Naive thymus-derived CD4-positive, alpha-beta T cell (primary cell): ENCODE data around the gene ROBO1. TPM values are rescaled to one million over a fixed set of nuclear protein-coding genes. Genes with fewer than 3 reads are reported as not detected.

Source experiments
- ATAC-seq: fragments of 150-1000 bp; cut with Tn5 transposase; 2 replicates; pipeline ENCODE4 v1.10.0; 2021; ENCODE audit warnings: mild to moderate bottlenecking, moderate library complexity
- CTCF ChIA-PET: fragments of 350-600 bp; sonication (Branson Sonifier 250); formaldehyde crosslinking; loops from one replicate; lab custom pipeline; 2021; ENCODE audit warnings: antibody characterized with exemption; lab: Charles Lee
- POLR2A ChIA-PET: fragments of 350-600 bp; sonication (Branson Sonifier 250); formaldehyde crosslinking; loops from one replicate; lab custom pipeline; 2021; ENCODE audit warnings: antibody characterized with exemption, inconsistent platforms; lab: Charles Lee
- DNase-seq, 9 donors: peaks; one replicate each; pipeline versions ENCODE4 v3.0.0 to v3.0.0-alpha.2; 2020 to 2022; ENCODE audit warnings: mixed read lengths in 1 of 9
- H3K27ac ChIP-seq: one replicate; pipeline ENCODE4 v1.7.0; 2013; ENCODE audit warnings: mild to moderate bottlenecking, low read depth, low read length, moderate library complexity
- H3K27me3 ChIP-seq, 2 donors: one replicate each; pipeline ENCODE4 v1.7.0; 2013; ENCODE audit warnings: low read length in 2 of 2, mild to moderate bottlenecking in 2 of 2, moderate library complexity in 2 of 2; ENCODE audit not compliant: control insufficient read depth in 2 of 2, insufficient read depth in 2 of 2
- H3K36me3 ChIP-seq, 3 experiments: 1 replicate in 2 of 3; 2 replicates in 1 of 3; pipeline ENCODE4 v1.7.0; 2013; ENCODE audit warnings: low read length in 3 of 3, mild to moderate bottlenecking in 3 of 3, moderate library complexity in 1 of 3; ENCODE audit not compliant: insufficient read depth in 3 of 3, control insufficient read depth in 2 of 3
- H3K4me1 ChIP-seq, 2 donors: one replicate each; pipeline ENCODE4 v1.7.0; 2013; ENCODE audit warnings: low read length in 2 of 2, mild to moderate bottlenecking in 2 of 2, moderate library complexity in 1 of 2; ENCODE audit not compliant: control insufficient read depth in 2 of 2, insufficient read depth in 2 of 2
- H3K4me3 ChIP-seq: 2 replicates; pipeline ENCODE4 v1.7.0; 2013; ENCODE audit warnings: mild to moderate bottlenecking, low read length
- H3K9me3 ChIP-seq, 3 experiments: 1 replicate in 2 of 3; 2 replicates in 1 of 3; pipeline ENCODE4 v1.7.0; 2013; ENCODE audit warnings: low read length in 3 of 3; ENCODE audit not compliant: control insufficient read depth in 2 of 3
- H3K27ac Mint-ChIP-seq, 9 donors: one replicate each; pipeline ENCODE4 v1.8.0; 2020 to 2022; ENCODE audit warnings: mixed read lengths in 9 of 9, mild to moderate bottlenecking in 8 of 9, moderate library complexity in 5 of 9, inconsistent platforms in 2 of 9
- H3K27me3 Mint-ChIP-seq, 5 donors: one replicate each; pipeline ENCODE4 v1.8.0; 2021 to 2022; ENCODE audit warnings: mixed read lengths in 5 of 5, mild to moderate bottlenecking in 1 of 5
- H3K36me3 Mint-ChIP-seq, 5 donors: one replicate each; pipeline ENCODE4 v1.8.0; 2020 to 2022; ENCODE audit warnings: mixed read lengths in 5 of 5, mild to moderate bottlenecking in 3 of 5, inconsistent platforms in 1 of 5
- H3K4me1 Mint-ChIP-seq, 7 donors: one replicate each; pipeline ENCODE4 v1.8.0; 2020 to 2022; ENCODE audit warnings: mixed read lengths in 7 of 7, mild to moderate bottlenecking in 3 of 7, inconsistent platforms in 1 of 7
- H3K4me3 Mint-ChIP-seq, 10 donors: one replicate each; pipeline ENCODE4 v1.8.0; 2020 to 2022; ENCODE audit warnings: mild to moderate bottlenecking in 10 of 10, mixed read lengths in 10 of 10, moderate library complexity in 6 of 10, inconsistent platforms in 2 of 10
- H3K9me3 Mint-ChIP-seq, 11 donors: one replicate each; pipeline ENCODE4 v1.8.0; 2020 to 2022; ENCODE audit warnings: mixed read lengths in 11 of 11, mild to moderate bottlenecking in 4 of 11, inconsistent platforms in 1 of 11, moderate library complexity in 1 of 11
- intact Hi-C, 2 donors: fragments of 100-400 bp; cut with micrococcal nuclease; formaldehyde crosslinking; loops; one replicate each; pipeline ENCODE4 v1.15.1; 2023
- polyA plus RNA-seq, 2 donors: library from polyadenylated mRNA; unstranded; fragments of 300-500 nt; fragmentation: Illumina TruSeq; gene quantifications; one replicate each; pipeline ENCODE4 v1.2.3, GENCODE V29; 2021
- total RNA-seq, 6 experiments: library from RNA in 5 of 6; stranded (reverse) in 5 of 6; gene quantifications; 1 replicate in 5 of 6; 2 replicates in 1 of 6; pipeline ENCODE4 v1.2.3 and lab custom pipeline; 2021 to 2026

ROBO1 gene
- total and polyA plus RNA-seq, 7 experiments from 2014 or later = 0.08 to 0.59 (median 0.26) TPM; not detected in 2

DNA sequence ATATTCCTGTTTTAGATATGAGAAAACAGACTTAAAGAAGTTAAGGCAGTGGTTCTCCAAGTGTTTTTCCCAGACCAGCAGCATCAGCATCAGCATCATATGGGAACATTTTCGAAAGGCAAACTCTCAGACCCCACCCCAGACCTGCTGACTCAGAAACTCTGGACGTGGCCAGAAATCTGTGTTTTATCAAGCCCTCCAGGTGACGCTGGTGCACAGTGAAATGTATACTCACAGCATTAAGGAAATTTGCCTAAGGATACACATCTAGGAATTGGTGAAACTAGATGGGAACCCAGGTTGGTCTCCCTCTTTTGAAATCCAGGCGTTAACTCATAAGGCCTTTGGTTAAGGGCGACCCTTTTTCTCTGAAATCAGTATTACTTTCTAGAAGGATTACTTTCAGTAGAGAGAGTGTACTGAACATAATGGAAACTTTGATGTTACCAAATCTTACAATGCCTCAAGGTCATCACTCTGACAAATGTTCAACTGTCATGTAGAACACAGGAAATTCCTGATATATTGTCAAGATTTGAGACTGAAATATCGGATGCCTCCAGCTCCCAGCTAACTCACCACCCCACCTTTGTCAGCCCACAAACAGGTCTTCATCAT, 910.2 kb downstream of the ROBO1 start:
- H3K4me1 ChIP-seq = no peaks in the 10 kb centered on the region
- no peaks in the 10 kb centered on the region for H3K27me3 Mint-ChIP-seq
- no peaks in the 10 kb centered on the region for H3K9me3 ChIP-seq
- ChIA-PET CTCF (no interaction called here), POLR2A (no interaction called here)
- H3K27ac Mint-ChIP-seq = no peak overlapping the region
- no peak for DNase-seq
- peaks cover 1 to 26% (median 5%) of the 10 kb centered on the region in 11 donors for H3K9me3 Mint-ChIP-seq
- no peaks in the 10 kb centered on the region for H3K4me1 Mint-ChIP-seq
- no peaks in the 10 kb centered on the region for H3K27me3 ChIP-seq
- H3K27ac ChIP-seq = no peak overlapping the region
- no peak overlapping the region for H3K4me3 ChIP-seq
- peaks cover 0 to 4% (median 0%) of the 10 kb centered on the region in 5 donors for H3K36me3 Mint-ChIP-seq
- no peak for ATAC-seq
- H3K36me3 ChIP-seq = no peaks in the 10 kb centered on the region
- no peak overlapping the region for H3K4me3 Mint-ChIP-seq
- intact Hi-C loops = no loop called here

DNA sequence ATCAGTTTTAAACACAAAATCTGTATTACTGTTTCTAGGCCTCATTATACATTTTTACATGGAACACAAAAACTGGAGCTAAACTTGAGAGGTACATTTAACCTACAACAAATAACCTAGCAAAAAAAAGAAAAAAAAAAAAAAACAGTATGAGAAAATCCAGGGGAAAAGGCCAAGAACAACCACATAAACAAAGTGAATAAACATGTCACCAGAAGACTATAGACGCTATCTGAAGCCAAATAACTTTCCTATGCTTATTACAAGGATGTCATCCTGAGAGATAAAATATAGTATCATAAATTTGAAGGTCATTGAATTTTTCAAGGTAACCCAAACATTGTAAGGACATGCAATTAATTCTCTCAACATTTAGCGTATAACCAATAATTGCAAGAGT, 911.6 kb downstream of the ROBO1 start:
- H3K4me3 ChIP-seq = no peak overlapping the region
- POLR2A ChIA-PET = no interaction called here

DNA sequence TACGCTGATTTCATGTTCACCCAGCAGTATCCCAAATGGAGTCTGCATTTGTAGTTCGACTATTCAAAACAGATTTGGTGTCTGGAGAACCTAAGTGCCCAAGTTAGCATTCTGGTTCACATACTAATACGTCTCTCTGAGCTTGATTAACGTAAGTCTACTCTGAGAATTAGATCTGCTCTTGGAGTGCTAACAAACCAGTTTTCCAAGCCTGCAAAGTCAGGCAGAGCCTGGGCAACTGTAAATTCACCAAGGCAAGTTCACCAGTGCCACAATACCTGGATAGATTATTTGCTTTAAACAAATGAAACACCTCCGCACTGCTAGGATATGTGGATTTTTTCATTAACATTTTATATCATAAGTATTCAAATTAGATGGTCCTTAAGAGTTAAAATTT, 912.6 kb downstream of the ROBO1 start:
- Histone ChIP-seq H3K36me3 (no peaks in the 10 kb centered on the region), H3K4me1 (no peaks in the 10 kb centered on the region), H3K27me3 (no peaks in the 10 kb centered on the region), H3K9me3 (no peaks in the 10 kb centered on the region), H3K4me3 (no peak overlapping the region), H3K27ac (no peak overlapping the region)
- no peak for DNase-seq
- Mint-ChIP-seq H3K4me1 (no peaks in the 10 kb centered on the region), H3K27me3 (no peaks in the 10 kb centered on the region), H3K36me3 (peaks cover 0 to 4% (median 0%) of the 10 kb centered on the region in 5 donors), H3K9me3 (peaks cover 0 to 12% (median 1%) of the 10 kb centered on the region in 11 donors), H3K4me3 (no peak overlapping the region), H3K27ac (no peak overlapping the region)
- ATAC-seq = no peak
- POLR2A ChIA-PET = no interaction called here
- CTCF ChIA-PET = no interaction called here
- intact Hi-C loops = no loop called here

More for the DNA sequence above, 911.6 kb downstream of the ROBO1 start:
- ATAC-seq (no peak), DNase-seq (no peak)
- intact Hi-C loops = no loop called here
- no peak overlapping the region for H3K27ac ChIP-seq
- H3K9me3 Mint-ChIP-seq = peaks cover 0 to 18% (median 4%) of the 10 kb centered on the region in 11 donors
- H3K9me3 ChIP-seq = no peaks in the 10 kb centered on the region
- H3K27me3 Mint-ChIP-seq = no peaks in the 10 kb centered on the region
- H3K27me3 ChIP-seq = no peaks in the 10 kb centered on the region
- CTCF ChIA-PET = no interaction called here
- H3K4me3 Mint-ChIP-seq = no peak overlapping the region
- no peak overlapping the region for H3K27ac Mint-ChIP-seq
- H3K4me1 ChIP-seq = no peaks in the 10 kb centered on the region
- H3K4me1 Mint-ChIP-seq = no peaks in the 10 kb centered on the region
- peaks cover 0 to 4% (median 0%) of the 10 kb centered on the region in 5 donors for H3K36me3 Mint-ChIP-seq
- H3K36me3 ChIP-seq = no peaks in the 10 kb centered on the region

DNA sequence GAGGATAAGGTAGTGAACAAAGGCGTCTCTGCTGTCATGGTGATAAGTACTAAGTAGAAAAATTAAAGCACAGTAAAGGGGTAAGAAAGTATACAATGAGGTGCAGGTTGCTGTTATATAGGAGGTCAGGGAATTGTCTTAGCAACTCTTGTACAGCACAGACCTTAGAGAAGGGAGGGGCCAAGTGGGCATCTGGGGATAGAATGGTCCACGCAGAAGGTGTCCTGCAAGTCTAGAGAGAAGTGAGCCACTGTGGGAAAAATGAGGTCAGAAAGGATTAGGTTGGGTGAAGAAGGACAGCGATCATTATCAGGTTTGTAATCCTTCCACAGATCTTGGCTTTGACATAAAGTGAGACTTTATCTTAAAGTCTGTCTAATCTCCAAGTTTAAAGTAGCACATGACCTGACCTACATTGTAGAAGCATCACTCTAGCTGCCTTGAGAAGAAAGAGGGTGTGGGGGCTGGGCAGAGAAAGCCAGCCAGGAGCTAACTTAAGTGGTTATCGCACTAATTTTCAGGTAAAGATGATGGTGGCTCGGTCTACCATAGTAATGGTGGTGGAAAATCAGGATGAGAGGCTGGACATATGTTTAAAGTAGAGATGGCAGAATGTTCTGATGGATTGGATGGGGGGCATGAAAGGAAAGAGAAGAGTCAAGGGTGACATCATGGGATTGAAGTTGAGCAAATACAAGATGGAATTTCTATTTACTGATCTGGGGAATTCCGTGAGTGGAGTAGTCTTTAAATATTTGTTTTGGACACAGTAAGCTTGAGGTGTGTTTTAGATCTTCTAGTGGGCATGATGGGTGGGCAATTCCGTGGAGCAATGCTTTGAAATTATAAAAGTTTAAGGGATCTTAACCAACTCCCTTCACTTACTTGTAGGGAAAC, 919.2 kb downstream of the ROBO1 start:
- no peak overlapping the region for H3K4me3 ChIP-seq
- CTCF ChIA-PET = no interaction called here
- H3K27me3 ChIP-seq = no peaks in the 10 kb centered on the region
- no peak overlapping the region for H3K4me3 Mint-ChIP-seq
- H3K27ac Mint-ChIP-seq = no peak overlapping the region
- no peaks in the 10 kb centered on the region for H3K4me1 ChIP-seq
- ATAC-seq (no peak), DNase-seq (no peak)
- H3K4me1 Mint-ChIP-seq = no peaks in the 10 kb centered on the region
- intact Hi-C loops = no loop called here
- H3K36me3 Mint-ChIP-seq = no peaks in the 10 kb centered on the region
- peaks cover 0 to 21% (median 0%) of the 10 kb centered on the region in 11 donors for H3K9me3 Mint-ChIP-seq
- H3K27ac ChIP-seq = no peak overlapping the region
- no peaks in the 10 kb centered on the region for H3K36me3 ChIP-seq
- POLR2A ChIA-PET = no interaction called here
- no peaks in the 10 kb centered on the region for H3K9me3 ChIP-seq
- no peaks in the 10 kb centered on the region for H3K27me3 Mint-ChIP-seq

DNA sequence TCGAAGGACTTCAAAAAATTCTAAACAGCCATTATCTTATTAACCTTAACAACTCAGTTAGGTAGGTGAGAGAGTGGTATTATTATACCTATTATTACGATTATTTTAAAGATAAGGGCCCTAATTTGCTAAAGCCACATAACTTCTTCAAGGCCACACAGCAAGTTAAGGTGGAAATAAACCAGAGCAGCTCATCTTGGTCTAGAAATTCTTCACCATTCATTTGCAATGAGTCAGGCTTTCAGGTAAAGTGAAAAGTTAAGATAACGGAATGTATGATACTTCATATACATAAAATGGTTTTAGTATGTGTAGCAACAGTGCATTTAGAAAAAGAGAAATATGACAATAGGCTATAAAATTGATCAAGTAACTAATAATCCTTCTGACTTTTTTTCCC, 920.2 kb downstream of the ROBO1 start:
- Histone ChIP-seq H3K4me1 (no peaks in the 10 kb centered on the region), H3K4me3 (no peak overlapping the region), H3K27me3 (no peaks in the 10 kb centered on the region), H3K9me3 (no peaks in the 10 kb centered on the region), H3K36me3 (no peaks in the 10 kb centered on the region), H3K27ac (no peak overlapping the region)
- ATAC-seq (no peak), DNase-seq (no peak)
- Mint-ChIP-seq H3K27me3 (no peaks in the 10 kb centered on the region), H3K4me3 (no peak overlapping the region), H3K36me3 (no peaks in the 10 kb centered on the region), H3K9me3 (peaks cover 0 to 17% (median 0%) of the 10 kb centered on the region in 11 donors), H3K27ac (no peak overlapping the region), H3K4me1 (no peaks in the 10 kb centered on the region)
- POLR2A ChIA-PET = no interaction called here
- CTCF ChIA-PET = no interaction called here
- intact Hi-C loops = no loop called here

DNA sequence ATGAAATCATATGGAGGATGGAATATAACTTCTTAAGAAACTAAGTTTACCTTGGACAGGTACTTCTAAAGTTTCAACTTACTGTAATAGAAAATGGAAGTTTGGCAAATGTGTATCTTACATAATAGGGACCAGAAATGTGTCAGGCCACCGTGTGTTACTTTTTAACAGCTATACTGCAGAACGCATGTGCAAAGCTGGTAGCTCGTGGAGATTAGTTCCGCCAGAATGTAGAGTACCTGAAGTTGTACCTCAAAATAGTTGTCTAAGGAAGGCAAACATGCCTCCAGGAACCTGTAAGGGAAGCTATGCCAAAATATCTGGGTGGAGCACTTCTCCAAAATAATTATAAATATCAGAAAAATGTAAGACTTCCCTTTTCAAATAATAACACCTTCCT, 920.6 kb downstream of the ROBO1 start:
- Mint-ChIP-seq H3K4me3 (no peak overlapping the region), H3K27ac (no peak overlapping the region), H3K4me1 (no peaks in the 10 kb centered on the region), H3K27me3 (no peaks in the 10 kb centered on the region), H3K36me3 (no peaks in the 10 kb centered on the region), H3K9me3 (peaks cover 0 to 13% (median 0%) of the 10 kb centered on the region in 11 donors)
- ATAC-seq = no peak
- Histone ChIP-seq H3K4me1 (no peaks in the 10 kb centered on the region), H3K4me3 (no peak overlapping the region), H3K27ac (no peak overlapping the region), H3K9me3 (no peaks in the 10 kb centered on the region), H3K27me3 (no peaks in the 10 kb centered on the region), H3K36me3 (no peaks in the 10 kb centered on the region)
- POLR2A ChIA-PET = no interaction called here
- intact Hi-C loops = no loop called here
- no peak for DNase-seq
- CTCF ChIA-PET = no interaction called here
